K562 (cell line): ENCODE results near the gene INCENP. TPM values are rescaled to one million over a fixed set of nuclear protein-coding genes. Genes with fewer than 3 reads are reported as not detected.

Experiments
- ATAC-seq: fragments of 200-7000 bp; cut with Tn5 transposase; 3 replicates; pipeline ENCODE4 v1.9.1; 2020; ENCODE audit warnings: moderate library complexity
- BruUV-seq: library from RNA; stranded (reverse); fragments of 400-500 nt; replicated peaks from 2 replicates; lab custom pipeline; 2021; lab: Mats Ljungman, UMichigan
- CTCF ChIA-PET: fragments of 300-600 bp; formaldehyde crosslinking; extraction: SDS; loops from one replicate; lab custom pipeline; 2021; ENCODE audit warnings: low intra/inter-chr PET ratio; lab: Yijun Ruan, JAX
- POLR2A ChIA-PET: fragments of 300-600, 350-650 bp; sonication (Branson Sonifier 250); formaldehyde crosslinking; extraction: SDS; loops from one replicate; lab custom pipeline; 2021; ENCODE audit warnings: antibody characterized with exemption, inconsistent platforms; lab: Yijun Ruan, JAX
- DNase-seq, 4 experiments: peaks; one replicate each; pipeline versions ENCODE4 v3.0.0 to v3.0.0-alpha.2; 2011 to 2018; ENCODE audit warnings: low spot score in 3 of 4, mixed read lengths in 3 of 4; ENCODE audit errors: extremely low read depth in 1 of 4
- FAIRE-seq: peaks from 2 replicates; lab custom pipeline; 2011; peaks lifted over from hg19 to GRCh38; lab: Jason Lieb, UNC
- H2AFZ ChIP-seq: 2 replicates; pipeline ENCODE4 v1.6.0; 2011; ENCODE audit warnings: low read depth, low read length, control low read depth, inconsistent platforms
- H3K27ac ChIP-seq: fragments of 200-600 bp; 3 replicates; pipeline ENCODE4 v1.8.0; 2011; ENCODE audit warnings: low read depth, mild to moderate bottlenecking, control low read depth, inconsistent platforms, low read length, moderate library complexity, mixed read lengths; ENCODE audit errors: extremely low read depth
- H3K27me3 ChIP-seq, 2 experiments: fragments of 300-600 bp in 1 of 2; 2 replicates in 1 of 2; 3 replicates in 1 of 2; pipeline versions ENCODE4 v1.6.0 to v1.8.0; 2011; ENCODE audit warnings: inconsistent platforms in 2 of 2, low read length in 2 of 2, mild to moderate bottlenecking in 1 of 2, mixed read lengths in 1 of 2, moderate library complexity in 1 of 2; ENCODE audit not compliant: control insufficient read depth in 2 of 2, insufficient read depth in 2 of 2
- H3K36me3 ChIP-seq: fragments of 300-600 bp; 3 replicates; pipeline ENCODE4 v1.8.0; 2011; ENCODE audit warnings: mild to moderate bottlenecking, low read length, inconsistent platforms; ENCODE audit not compliant: control insufficient read depth, insufficient read depth
- H3K4me1 ChIP-seq, 2 experiments: fragments of 200-600 bp in 1 of 2; replicated peaks in 1 of 2; 2 replicates in 1 of 2; 3 replicates in 1 of 2; pipeline versions ENCODE4 v1.5.1 to v1.8.0; 2011; ENCODE audit warnings: inconsistent platforms in 2 of 2, low read length in 2 of 2, mild to moderate bottlenecking in 1 of 2, mixed read lengths in 1 of 2, moderate library complexity in 1 of 2; ENCODE audit not compliant: control insufficient read depth in 2 of 2, insufficient read depth in 2 of 2
- H3K4me2 ChIP-seq: 2 replicates; pipeline ENCODE4 v1.6.1; 2011; ENCODE audit warnings: low read length, control low read depth, inconsistent platforms, mixed read lengths; ENCODE audit not compliant: insufficient read depth
- H3K4me3 ChIP-seq: fragments of 200-600 bp; sonication (generic), shearing (Covaris generic); 2 replicates; pipeline ENCODE4 v1.5.1; 2016; ENCODE audit warnings: control low read depth, inconsistent platforms
- H3K79me2 ChIP-seq: fragments of 200-600 bp; 3 replicates; pipeline ENCODE4 v1.8.0; 2011; ENCODE audit warnings: low read length, inconsistent platforms; ENCODE audit not compliant: control insufficient read depth, insufficient read depth
- H3K9ac ChIP-seq, 2 experiments: 2 replicates each; pipeline versions ENCODE4 v1.6.0 to v1.6.1; 2011; ENCODE audit warnings: low read depth in 2 of 2, low read length in 2 of 2, control low read depth in 1 of 2, inconsistent platforms in 1 of 2, mild to moderate bottlenecking in 1 of 2, mixed read lengths in 1 of 2; ENCODE audit not compliant: insufficient read depth in 1 of 2
- H3K9me1 ChIP-seq: one replicate; pipeline ENCODE4 v1.6.0; 2011; ENCODE audit warnings: inconsistent platforms, mild to moderate bottlenecking, low read length, moderate library complexity; ENCODE audit not compliant: control insufficient read depth, insufficient read depth
- H3K9me3 ChIP-seq: replicated peaks from 2 replicates; pipeline ENCODE4 v1.5.1; 2011; ENCODE audit warnings: low read depth, low read length, inconsistent platforms; ENCODE audit not compliant: control insufficient read depth, insufficient read depth
- H4K20me1 ChIP-seq: replicated peaks from 2 replicates; pipeline ENCODE4 v1.6.1; 2011; ENCODE audit warnings: low read length, inconsistent platforms, mixed read lengths; ENCODE audit not compliant: control insufficient read depth, insufficient read depth
- CREB3L1 ChIP-seq: fragments of 450-650 bp; IDR thresholded peaks from 2 replicates; pipeline ENCODE4 v1.6.1; 2014; ENCODE audit warnings: low read depth, mild to moderate bottlenecking, moderate library complexity, borderline replicate concordance
- CREBBP ChIP-seq: IDR thresholded peaks from one replicate; pipeline ENCODE4 v1.6.1; 2012; ENCODE audit warnings: low read depth, mild to moderate bottlenecking, control low read depth, inconsistent platforms, low read length
- HES1 ChIP-seq: fragments of 450-650 bp; IDR thresholded peaks from 2 replicates; pipeline ENCODE4 v1.6.1; 2016; ENCODE audit warnings: low read depth, mild to moderate bottlenecking, moderate library complexity
- WHSC1 ChIP-seq: IDR thresholded peaks from one replicate; pipeline ENCODE4 v1.6.1; 2012; ENCODE audit warnings: low read length, control low read depth, inconsistent platforms
- ZNF449 ChIP-seq: fragments of 250-450 bp; sonication (Bioruptor Pico); IDR thresholded peaks from 2 replicates; pipeline ENCODE4 v1.8.0; 2022; ENCODE audit warnings: moderate library complexity, mild to moderate bottlenecking, inconsistent platforms
- WGBS: fragments of 100-300 bp; shearing (Covaris generic); methylation state at CpG from one replicate; pipeline ENCODE4 v1.1.6; 2016; ENCODE audit warnings: low coverage, mixed read lengths; ENCODE audit not compliant: insufficient coverage; ENCODE audit errors: missing lambda C conversion rate; 5-methylcytosine and 5-hydroxymethylcytosine counted together
- in situ Hi-C: fragments of 300-500 bp; cut with MboI; formaldehyde crosslinking; loops from 4 replicates; pipeline ENCODE4 v1.15.0; 2018; ENCODE audit warnings: inconsistent platforms, mixed read lengths
- intact Hi-C: fragments of 100-400 bp; cut with micrococcal nuclease; formaldehyde crosslinking; loops from 2 replicates; pipeline ENCODE4 v1.14.2; 2022
- polyA plus RNA-seq, 8 experiments: library from polyadenylated mRNA; depleted of rRNA in 4 of 8; stranded (reverse) in 5 of 8; unstranded in 3 of 8; fragments of >200 nt; fragmentation: Nextera tagmentation in 2 of 8; fragmentation: Illumina TruSeq in 1 of 8; extraction: Ambion mirVana in 2 of 8; extraction: Trizol in 1 of 8; gene quantifications; 2 replicates each; pipeline versions ENCODE4 v1.2.1 to v1.2.3, GENCODE V29; 2011 to 2014; ENCODE audit warnings: inconsistent platforms in 1 of 8, missing spikeins in 1 of 8
- total RNA-seq, 7 experiments: library from RNA; depleted of rRNA in 6 of 7; stranded (reverse); fragments of >200 nt in 6 of 7; fragmentation: Illumina TruSeq in 2 of 7; extraction: Trizol in 2 of 7; gene quantifications; 2 replicates each; pipeline versions ENCODE4 v1.2.1 to v1.2.3, GENCODE V29; 2011 to 2021; ENCODE audit warnings: low replicate concordance in 1 of 7

Gene INCENP
- total and polyA plus RNA-seq, 9 of the 15 experiments (the other 6 are each of a cell fraction or from before 2014, with no cell fraction given) = 1.1 to 97.9 (median 28.2) TPM

- Histone ChIP-seq H4K20me1 (0 out of 2 replicates have a peak, but pooled peaks cover 4% of the 10 kb centered on the region), H3K4me3 (no peak overlapping the region), H3K4me2 (no peak overlapping the region), H2AFZ (no peak overlapping the region), H3K27me3 (peaks cover 29 to 36% of the 10 kb centered on the region in 2 experiments), H3K9me1 (no peaks in the 10 kb centered on the region), H3K27ac (no peak overlapping the region), H3K79me2 (no peaks in the 10 kb centered on the region), H3K9me3 (no peaks in the 10 kb centered on the region), H3K9ac (peak overlapping the region in 1 of 2 experiments; percentile 72; a peak in 1 of 4 replicates), H3K36me3 (no peaks in the 10 kb centered on the region), H3K4me1 (no peaks in the 10 kb centered on the region)
- no peak for FAIRE-seq
- in situ Hi-C loops = no loop called here
- TF ChIP-seq CREBBP = no peak
- TF ChIP-seq HES1 = no peak
- no peak for TF ChIP-seq ZNF449 (CRISPR knock-in tag)
- TF ChIP-seq CREB3L1 = no peak
- no peak for TF ChIP-seq WHSC1
- intact Hi-C loops = no loop called here
- WGBS = 0% methylated on average over 2 of the region's 2 CpGs
- ChIA-PET POLR2A (no interaction called here), CTCF (no interaction called here)
- no peak for DNase-seq
- no TSS peak for BruUV-seq
- ATAC-seq = no peak
Measured at GRCh38 chr11:62186195-62186594, 62.4 kb downstream of the INCENP start.
